ENCODE results near the gene COQ7.

DNA sequence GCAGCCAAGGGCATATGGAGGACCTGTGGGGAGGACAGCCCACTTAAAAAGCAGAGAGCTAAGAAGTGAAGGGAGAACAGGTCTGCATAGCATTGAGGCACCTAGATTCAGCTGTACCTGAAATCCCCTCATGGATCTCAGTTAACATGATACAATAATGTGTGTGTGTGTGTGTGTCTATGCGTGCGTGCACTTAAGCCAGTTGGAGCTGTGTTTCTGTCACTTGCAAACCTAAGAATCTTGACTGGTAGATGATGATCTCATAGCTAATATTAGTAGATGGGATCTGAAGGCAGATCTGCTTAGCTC, 44.6 kb downstream of the COQ7 start:
- TF ChIP-seq, protein P1, sequence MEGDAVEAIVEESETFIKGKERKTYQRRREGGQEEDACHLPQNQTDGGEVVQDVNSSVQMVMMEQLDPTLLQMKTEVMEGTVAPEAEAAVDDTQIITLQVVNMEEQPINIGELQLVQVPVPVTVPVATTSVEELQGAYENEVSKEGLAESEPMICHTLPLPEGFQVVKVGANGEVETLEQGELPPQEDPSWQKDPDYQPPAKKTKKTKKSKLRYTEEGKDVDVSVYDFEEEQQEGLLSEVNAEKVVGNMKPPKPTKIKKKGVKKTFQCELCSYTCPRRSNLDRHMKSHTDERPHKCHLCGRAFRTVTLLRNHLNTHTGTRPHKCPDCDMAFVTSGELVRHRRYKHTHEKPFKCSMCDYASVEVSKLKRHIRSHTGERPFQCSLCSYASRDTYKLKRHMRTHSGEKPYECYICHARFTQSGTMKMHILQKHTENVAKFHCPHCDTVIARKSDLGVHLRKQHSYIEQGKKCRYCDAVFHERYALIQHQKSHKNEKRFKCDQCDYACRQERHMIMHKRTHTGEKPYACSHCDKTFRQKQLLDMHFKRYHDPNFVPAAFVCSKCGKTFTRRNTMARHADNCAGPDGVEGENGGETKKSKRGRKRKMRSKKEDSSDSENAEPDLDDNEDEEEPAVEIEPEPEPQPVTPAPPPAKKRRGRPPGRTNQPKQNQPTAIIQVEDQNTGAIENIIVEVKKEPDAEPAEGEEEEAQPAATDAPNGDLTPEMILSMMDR (conservative IDR thresholded peaks at IDR 0.05; ENCODE audit: low read depth, low read length), result no peak
- TF ChIP-seq POLR2A (IDR thresholded peaks at IDR 0.05; ENCODE audit: low read depth, low read length) (no peak), MXI1 (IDR thresholded peaks at IDR 0.05; ENCODE audit: borderline replicate concordance, low read depth, low read length) (no peak), SMC3 (IDR thresholded peaks at IDR 0.05; ENCODE audit: low read depth, low read length) (no peak), FOS (IDR thresholded peaks at IDR 0.05; ENCODE audit: low read depth, low read length) (no peak), NFE2L2 (IDR thresholded peaks at IDR 0.05; ENCODE audit: low read depth, low read length) (no peak), RFX5 (IDR thresholded peaks at IDR 0.05; ENCODE audit: low read depth, low read length) (no peak), MAFK (IDR thresholded peaks at IDR 0.05; ENCODE audit: low read depth, low read length) (no peak), CEBPB (IDR thresholded peaks at IDR 0.05; ENCODE audit: low read depth, low read length) (no peak), CHD1 (IDR thresholded peaks at IDR 0.05; ENCODE audit: low read depth, low read length) (no peak), RCOR1 (IDR thresholded peaks at IDR 0.05; ENCODE audit: insufficient replicate concordance, low read length) (no peak), RAD21 (IDR thresholded peaks at IDR 0.05; ENCODE audit: low read length) (no peak)
- TF ChIP-seq, protein P2, sequence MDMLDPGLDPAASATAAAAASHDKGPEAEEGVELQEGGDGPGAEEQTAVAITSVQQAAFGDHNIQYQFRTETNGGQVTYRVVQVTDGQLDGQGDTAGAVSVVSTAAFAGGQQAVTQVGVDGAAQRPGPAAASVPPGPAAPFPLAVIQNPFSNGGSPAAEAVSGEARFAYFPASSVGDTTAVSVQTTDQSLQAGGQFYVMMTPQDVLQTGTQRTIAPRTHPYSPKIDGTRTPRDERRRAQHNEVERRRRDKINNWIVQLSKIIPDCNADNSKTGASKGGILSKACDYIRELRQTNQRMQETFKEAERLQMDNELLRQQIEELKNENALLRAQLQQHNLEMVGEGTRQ (IDR thresholded peaks at IDR 0.05; ENCODE audit: low read depth, low read length), result no peak
- TF ChIP-seq, protein P3, sequence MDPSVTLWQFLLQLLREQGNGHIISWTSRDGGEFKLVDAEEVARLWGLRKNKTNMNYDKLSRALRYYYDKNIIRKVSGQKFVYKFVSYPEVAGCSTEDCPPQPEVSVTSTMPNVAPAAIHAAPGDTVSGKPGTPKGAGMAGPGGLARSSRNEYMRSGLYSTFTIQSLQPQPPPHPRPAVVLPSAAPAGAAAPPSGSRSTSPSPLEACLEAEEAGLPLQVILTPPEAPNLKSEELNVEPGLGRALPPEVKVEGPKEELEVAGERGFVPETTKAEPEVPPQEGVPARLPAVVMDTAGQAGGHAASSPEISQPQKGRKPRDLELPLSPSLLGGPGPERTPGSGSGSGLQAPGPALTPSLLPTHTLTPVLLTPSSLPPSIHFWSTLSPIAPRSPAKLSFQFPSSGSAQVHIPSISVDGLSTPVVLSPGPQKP (IDR thresholded peaks at IDR 0.05; ENCODE audit: borderline replicate concordance, low read depth, low read length), result no peak
